Measurements from ENCODE around the gene ANP32A.
"Not testable (repeated sequence)": the region's sequence is repeated elsewhere in the genome, so short reads cannot be mapped to it uniquely, and the experiment has no call there.

The ANP32A gene

DNA sequence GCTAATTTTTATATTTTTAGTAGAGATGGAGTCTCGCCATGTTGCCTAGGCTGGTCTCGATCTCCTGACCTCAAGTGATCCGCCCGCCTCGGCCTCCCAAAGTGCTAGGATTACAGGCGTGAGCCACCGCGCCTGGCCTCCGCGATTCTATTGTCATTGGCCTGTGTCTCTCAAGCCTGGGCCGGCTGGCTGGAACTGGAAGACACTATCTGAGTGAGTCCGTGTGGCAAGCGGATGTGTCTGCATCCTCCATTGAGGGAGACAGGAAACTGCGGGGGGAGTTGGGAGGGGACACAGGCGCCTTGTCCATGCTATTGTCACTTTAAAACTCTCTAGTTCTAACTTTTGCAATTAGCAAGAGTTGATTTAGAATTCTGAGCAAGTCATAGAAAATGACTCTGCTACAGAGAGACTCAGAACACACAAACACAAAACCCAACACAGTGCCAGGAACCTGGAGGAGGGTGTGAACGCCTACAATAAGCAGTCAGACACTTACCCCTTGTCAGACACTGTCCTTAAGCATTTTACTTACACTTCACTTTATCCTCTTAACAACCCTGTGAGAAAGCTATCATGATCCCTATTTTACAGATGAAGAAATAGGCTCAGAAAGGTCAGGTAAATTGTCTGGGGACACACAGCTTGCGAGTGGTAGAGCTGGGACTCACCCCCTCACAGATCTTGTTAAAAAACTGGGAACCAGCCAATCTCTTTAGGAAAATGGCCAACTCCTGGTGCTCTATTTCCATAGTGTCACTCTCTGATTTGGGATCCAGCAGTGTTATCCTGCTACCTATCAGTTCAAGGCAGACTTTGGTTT lies 38.7 kb downstream of the ANP32A start:
- no peak for DNase-seq

- peak in 1 of 2 experiments; percentile 37 for DNase-seq
These were observed 39.5 kb downstream of the ANP32A start for GRCh38 chr15:68781217-68781616.

DNA sequence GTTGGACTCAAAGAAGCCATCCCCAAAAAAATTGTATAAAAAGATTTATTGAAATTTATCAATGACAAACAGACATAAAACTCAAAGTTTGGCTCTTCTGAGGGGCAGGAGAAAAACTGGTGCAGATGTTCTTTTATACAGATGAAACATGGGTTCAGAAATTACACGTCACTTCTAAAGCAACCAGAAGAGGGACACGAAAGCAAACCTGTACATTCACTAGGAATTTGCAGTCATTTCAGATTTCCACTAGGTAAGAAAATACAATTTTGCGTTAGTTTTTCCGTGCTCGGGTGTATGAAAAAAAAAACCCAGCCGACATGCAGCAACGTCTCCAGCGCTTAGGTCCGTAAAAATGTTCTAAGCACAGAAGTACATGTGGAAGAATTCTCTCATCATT lies 41.8 kb downstream of the ANP32A start:
- no peak for DNase-seq

GRCh38 chr15:68776477-68777270 lies 44.0 kb downstream of the ANP32A start:
- DNase-seq, result no peak

DNA sequence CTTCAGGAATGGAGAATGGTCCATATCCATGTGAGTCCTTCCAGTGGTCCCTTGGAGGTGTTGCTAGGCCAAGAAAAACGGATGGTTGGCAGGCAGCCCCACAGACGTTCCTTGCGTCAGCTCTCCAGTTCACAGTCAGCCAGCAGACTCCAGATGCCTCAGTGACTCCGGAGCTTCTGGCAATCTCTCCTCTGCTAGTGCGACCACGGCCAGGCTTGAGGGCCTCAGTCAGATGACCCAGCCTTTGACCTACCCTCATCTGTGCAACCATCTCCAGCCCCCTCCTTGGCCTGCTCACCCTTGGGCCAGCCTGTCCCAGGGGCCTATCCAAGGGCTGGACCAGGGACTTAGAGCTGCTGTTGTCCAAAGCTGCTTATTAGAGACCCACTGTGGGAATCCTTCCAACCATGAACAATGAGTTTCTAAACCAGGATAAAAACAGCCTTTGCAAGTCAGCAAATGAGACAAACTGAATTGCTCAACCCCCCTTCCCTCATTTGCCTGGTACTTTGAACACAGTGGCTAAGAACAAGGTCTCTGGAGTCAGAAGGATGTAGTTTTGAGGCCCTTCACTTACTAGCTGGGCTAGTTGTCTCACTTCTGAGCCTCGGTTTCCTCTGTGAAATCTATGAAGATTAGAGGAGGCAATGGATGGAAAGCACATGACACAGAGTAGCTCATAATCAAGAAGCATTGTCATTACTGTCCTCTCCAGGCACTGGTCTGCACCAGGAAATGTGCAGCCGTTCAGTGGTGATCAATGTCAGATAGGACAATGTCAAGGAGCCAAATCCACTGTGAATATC lies 44.8 kb downstream of the ANP32A start:
- no peak for DNase-seq

DNA sequence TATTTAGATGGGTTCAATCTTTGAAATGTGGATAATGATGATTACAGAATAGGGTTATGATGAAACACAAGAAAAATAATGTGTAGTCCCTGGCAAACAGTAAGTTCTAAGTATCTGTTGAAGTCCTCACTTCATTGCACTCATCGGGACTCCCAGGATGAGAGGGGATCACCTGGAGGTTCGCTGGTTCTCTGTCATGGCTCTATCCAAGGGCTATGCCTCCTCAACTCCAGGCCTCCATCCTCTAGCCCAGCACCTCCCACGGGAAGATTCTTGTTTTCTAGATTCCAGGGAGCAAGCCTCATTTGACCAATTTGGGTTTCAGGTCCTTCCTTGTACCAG lies 45.5 kb downstream of the ANP32A start:
- DNase-seq, result no peak

- DNase-seq, result no peak
These were observed 46.0 kb downstream of the ANP32A start for GRCh38 chr15:68774521-68775235.

DNA sequence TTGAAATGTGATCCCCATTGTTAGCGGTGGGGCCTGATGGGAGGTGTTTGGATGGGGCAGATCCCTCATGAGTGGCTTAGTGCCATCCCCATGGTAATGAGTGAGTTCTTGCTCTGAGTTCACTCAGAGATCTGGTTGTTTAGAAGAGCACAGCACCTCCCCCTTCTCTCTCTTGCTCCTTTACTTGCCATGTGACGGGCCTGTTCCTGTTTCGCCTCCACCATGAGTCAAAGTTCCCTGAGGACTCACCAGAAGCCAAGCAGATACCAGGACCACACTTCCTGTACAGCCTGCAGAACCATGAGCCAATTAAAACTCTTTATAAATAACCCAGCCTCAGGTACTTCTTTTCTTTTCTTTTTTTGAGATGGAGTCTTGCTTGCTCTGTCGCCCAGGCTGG lies 46.6 kb downstream of the ANP32A start:
- no peak for DNase-seq

DNA sequence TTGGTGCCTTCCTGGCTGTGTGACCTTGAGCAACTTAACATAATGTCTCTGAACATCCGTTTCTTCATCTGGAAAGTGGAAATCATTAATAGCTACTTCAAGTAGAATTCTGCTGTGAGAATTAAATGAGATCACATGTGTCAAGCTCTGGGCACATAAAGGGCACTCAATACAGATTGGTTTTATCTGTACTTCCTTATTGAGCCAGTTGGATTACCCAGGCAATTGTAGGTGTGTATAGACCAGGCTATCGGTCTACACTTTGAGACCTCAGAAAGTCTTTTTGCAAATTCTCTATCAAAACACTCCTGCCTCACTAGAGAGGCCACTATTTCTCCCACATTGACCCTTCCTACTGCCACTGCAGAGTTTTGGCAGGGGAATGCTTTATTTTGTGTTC lies 47.7 kb downstream of the ANP32A start:
- no peak for DNase-seq

- DNase-seq, result no peak
These were observed 50.5 kb downstream of the ANP32A start for GRCh38 chr15:68770216-68770615.

DNA sequence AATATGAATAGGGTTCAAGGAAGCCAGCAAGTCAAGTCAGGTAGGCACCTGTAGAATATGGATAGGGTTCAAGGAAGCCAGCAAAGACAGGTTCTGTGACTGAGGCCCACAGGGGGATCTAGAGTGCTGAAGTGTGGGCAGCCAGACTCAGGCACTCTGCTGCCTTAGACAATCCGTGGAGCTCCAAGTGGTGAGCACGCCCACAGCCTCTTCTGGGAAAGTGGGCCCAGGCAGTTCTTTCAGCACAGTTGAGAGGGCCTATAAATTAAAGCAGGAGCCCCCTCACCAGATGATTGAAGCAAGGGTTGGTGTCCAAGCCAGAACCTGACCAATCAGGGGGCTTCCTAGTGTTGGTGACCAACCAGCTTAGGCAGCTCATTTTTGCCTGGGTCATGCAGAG lies 51.0 kb downstream of the ANP32A start:
- no peak for DNase-seq

GRCh38 chr15:68768321-68768720 lies 52.4 kb downstream of the ANP32A start:
- no peak for DNase-seq

DNA sequence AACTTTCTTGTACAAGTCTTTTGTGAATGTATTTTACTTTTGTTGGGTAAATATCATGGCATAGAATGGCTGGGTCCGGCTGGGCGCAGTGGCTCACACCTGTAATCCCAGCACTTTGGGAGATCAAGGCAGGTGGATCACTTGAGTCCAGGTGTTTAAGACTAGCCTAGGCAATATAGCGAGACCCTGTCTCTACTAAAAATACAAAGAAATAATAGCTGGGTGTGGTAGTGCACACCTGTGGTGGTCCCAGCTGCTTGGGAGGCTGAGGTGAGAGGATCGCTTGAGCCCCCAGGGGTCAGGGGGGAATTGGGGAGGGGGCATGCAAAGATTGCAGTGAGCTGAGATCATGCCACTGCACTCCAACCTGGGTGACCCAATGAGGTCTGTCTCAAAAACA lies 52.9 kb downstream of the ANP32A start:
- DNase-seq, result no peak

DNA sequence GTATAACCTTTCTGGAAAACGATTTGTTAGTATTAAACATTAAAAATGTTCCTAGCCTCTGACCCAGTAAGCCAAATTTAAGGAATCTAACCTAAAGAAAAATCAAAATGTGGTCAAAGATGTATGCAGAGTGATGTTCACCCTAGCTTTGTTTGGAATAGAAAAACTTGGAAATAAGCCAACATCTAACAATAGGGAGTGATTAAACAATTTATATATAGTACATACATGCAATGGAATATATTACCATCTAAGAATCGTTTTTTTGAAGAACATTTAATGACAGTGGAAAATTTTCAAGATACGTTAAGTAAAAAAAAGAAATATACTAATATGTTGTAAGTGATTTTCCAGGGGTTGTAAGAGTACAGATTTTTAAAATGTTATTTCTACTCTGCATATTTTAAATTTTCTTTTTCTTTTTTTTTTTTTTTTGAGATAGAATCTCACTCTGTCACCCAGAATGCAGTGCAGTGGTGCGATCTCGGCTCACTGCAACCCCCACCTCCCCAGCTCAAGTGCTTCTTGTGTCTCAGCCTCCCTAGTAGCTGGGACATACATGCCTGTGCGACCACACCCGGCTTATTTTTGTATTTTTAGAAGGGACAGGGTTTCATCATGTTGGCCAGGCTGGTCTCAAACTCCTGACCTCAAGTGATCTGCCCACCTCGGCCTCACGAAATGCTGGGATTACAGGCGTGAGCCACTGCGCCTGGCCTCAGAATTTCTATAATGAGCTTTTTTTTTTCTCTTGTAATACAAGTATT lies 54.9 kb downstream of the ANP32A start:
- DNase-seq, result no peak

GRCh38 chr15:68764090-68764489 lies 56.6 kb downstream of the ANP32A start:
- DNase-seq, result no peak

- DNase-seq, result no peak
These were observed 57.6 kb downstream of the ANP32A start for GRCh38 chr15:68763063-68763462.

GRCh38 chr15:68759982-68760579 lies 60.6 kb downstream of the ANP32A start:
- not testable (repeated sequence) for DNase-seq

DNA sequence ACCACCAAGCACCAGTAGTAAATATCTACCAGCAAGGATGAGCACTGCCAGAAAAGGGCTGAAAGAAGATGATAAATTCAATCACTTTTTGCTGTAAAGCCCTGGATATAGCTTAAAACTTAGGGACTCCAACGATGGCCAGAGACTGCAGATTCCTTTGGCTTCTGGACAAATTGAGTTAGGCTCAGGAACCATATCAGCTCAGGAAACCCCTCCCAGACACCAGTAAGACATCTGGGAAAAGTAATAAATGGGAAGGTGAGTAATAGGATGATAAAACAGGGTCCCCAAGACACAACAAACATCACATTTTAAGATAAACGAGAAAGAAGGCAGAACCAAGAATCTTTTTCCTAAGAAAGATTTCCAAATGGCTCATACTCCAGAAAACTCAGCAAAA lies 65.0 kb downstream of the ANP32A start:
- DNase-seq, result no peak

DNA sequence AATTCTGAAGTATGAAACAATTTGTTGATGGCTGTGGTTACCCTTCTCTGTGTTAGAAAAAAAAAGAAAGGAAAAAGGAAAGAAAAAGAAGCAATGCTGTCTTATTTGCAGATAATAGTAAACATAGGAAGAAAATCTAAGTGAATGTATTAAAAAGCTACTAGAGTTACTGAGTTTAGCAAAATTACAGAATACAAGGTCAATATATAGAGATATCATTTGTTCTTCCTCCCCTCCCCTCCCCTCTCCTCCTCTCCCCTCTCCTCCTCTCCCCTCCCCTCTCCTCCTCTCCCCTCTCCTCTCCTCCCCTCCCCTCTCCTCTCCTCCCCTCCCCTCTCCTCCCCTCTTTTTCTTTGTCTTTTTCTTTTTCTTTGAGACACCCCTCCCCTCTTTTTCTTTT lies 69.1 kb downstream of the ANP32A start:
- no peak for DNase-seq

DNA sequence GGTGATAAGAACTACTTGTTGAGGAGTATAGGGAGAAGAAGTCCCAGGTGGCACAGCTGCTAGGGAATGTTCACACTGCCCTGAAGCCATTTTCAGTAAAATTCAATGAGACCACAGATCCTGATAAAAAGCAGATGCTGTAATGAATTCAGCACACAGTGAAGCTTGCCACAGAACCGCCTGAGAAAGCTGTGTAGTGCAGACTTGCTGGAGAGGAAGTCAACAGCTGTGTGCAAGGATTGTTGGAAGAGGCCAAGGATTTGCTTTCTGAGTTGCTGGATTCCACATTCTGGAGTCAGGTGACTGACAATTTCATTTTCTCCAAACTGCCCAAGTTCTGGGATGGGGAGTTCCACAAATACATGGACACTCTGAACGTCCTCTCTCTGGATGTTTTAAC lies 70.9 kb downstream of the ANP32A start:
- DNase-seq, result no peak

- DNase-seq, result no peak
These were observed 71.3 kb downstream of the ANP32A start for GRCh38 chr15:68749365-68749764.

DNA sequence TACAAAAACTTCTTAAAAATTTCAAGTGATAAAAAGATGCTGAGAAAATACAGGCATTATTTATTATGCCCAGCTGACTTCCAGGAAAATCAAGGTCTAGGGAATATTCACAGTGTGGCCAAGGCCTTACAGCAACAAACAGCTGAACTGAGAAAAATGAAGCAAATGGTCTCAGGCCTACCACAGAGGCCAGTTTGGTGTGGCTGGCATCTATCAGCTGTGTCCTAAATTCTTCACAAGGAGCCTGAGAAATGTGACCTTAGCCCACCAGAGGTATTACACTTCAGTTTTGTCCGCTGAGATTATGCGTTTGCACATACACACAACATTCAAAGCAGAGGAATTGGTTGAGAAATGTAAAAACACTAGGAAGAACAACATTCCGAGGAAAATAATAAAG lies 77.4 kb downstream of the ANP32A start:
- no peak for DNase-seq

All from AML-193 (cell line).